ENCODE measurements around the gene TMEM41B.
"Not testable (repeated sequence)": the region's sequence is repeated elsewhere in the genome, so short reads cannot be mapped to it uniquely, and the experiment has no call there.

The TMEM41B gene

DNA sequence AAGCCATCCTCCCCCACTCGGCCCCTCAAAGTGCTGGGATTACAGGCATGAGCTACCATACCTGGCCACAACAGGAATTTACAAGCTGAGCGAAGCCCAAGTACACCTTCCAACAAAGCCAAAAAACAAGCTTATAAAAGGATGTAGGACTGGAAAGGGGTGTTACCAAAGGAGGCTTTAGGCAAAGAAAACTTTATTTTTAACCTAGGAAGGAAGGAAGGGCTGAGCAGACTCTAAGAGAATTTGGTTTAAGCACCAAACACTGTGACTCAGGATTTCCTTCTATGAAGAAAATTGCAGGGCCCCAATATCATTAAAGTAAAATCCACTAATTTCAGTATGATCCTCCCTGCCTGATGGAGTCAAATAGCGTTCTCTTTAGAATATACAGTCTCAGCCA, 61.3 kb downstream of the TMEM41B start:
- no peak overlapping the region for H3K4me3 ChIP-seq (ENCODE audit: control insufficient read depth, low read depth, low read length)
- DNase-seq (ENCODE audit: low read depth), result no peak
- TF ChIP-seq, protein P1, sequence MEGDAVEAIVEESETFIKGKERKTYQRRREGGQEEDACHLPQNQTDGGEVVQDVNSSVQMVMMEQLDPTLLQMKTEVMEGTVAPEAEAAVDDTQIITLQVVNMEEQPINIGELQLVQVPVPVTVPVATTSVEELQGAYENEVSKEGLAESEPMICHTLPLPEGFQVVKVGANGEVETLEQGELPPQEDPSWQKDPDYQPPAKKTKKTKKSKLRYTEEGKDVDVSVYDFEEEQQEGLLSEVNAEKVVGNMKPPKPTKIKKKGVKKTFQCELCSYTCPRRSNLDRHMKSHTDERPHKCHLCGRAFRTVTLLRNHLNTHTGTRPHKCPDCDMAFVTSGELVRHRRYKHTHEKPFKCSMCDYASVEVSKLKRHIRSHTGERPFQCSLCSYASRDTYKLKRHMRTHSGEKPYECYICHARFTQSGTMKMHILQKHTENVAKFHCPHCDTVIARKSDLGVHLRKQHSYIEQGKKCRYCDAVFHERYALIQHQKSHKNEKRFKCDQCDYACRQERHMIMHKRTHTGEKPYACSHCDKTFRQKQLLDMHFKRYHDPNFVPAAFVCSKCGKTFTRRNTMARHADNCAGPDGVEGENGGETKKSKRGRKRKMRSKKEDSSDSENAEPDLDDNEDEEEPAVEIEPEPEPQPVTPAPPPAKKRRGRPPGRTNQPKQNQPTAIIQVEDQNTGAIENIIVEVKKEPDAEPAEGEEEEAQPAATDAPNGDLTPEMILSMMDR (conservative IDR thresholded peaks at IDR 0.05; ENCODE audit: control insufficient read depth, insufficient read depth, low read depth, low read length), result no peak

DNA sequence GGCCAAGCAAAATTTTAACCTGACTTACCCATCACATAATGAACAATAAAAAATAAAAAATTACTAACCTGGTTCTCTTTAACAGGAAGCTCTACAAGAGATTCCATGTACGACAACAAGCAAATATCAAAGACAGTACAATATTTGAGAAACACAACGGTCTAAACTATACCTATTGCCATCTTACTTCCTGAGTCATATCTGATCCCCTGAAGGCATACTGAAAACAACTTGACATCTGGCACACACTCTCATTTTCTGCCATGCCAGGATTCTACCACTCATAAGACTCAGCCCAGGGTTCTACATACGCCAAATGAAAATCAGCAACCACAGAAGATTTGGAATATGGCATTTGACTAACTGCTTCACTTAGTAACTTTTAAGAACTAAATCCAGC, 63.1 kb downstream of the TMEM41B start:
- TF ChIP-seq, protein P1 (conservative IDR thresholded peaks at IDR 0.05; ENCODE audit: control insufficient read depth, insufficient read depth, low read depth, low read length), result no peak

DNA sequence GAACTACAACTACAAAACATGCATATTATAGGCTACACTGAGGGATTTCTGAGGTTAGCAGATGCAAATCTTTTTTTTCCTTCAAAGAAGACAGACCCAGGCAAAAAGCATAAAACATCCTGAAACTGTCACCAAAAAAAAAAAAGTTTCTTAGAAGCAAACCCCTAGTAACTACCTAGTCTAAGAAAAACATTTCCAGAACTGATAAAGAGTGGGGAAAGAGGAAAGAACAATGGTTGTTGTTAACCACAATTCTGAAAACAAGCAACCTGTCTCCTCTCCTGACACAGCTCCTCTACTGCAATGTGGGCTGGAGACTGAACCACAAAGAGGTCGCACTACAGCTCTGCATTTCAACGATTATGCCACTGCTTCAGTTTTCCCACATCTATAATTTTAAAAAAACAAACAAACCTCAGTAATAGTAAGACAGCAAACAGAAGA, 64.2 kb downstream of the TMEM41B start:
- TF ChIP-seq, protein P1 (conservative IDR thresholded peaks at IDR 0.05; ENCODE audit: control insufficient read depth, insufficient read depth, low read depth, low read length), result no peak
- no peak for DNase-seq (ENCODE audit: low read depth)
- H3K4me3 ChIP-seq (ENCODE audit: control insufficient read depth, low read depth, low read length), result no peak overlapping the region

More for the DNA sequence above, 63.1 kb downstream of the TMEM41B start:
- no peak overlapping the region for H3K4me3 ChIP-seq (ENCODE audit: control insufficient read depth, low read depth, low read length)
- no peak for DNase-seq (ENCODE audit: low read depth)

DNA sequence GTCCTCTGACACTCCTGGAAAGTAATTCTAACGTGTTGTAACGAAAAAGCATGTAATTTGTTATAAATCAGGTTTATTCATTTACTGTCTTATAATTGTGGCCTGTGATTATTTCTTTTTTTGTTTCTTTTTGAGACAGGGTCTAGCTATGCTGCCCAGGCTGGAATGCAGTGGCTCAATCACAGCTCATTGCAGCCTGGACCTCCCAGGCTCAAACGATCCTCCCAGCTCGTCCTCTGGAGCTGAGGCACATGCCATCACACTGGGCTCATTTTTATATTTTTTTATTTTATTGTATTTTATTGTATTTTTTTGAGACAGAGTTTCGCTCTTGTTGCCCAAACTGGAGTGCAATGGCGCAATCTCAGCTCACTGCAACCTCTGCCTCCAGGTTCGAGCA, 65.1 kb downstream of the TMEM41B start:
- TF ChIP-seq, protein P1 (conservative IDR thresholded peaks at IDR 0.05; ENCODE audit: control insufficient read depth, insufficient read depth, low read depth, low read length), result no peak
- DNase-seq (ENCODE audit: low read depth), result no peak
- no peak overlapping the region for H3K4me3 ChIP-seq (ENCODE audit: control insufficient read depth, low read depth, low read length)

DNA sequence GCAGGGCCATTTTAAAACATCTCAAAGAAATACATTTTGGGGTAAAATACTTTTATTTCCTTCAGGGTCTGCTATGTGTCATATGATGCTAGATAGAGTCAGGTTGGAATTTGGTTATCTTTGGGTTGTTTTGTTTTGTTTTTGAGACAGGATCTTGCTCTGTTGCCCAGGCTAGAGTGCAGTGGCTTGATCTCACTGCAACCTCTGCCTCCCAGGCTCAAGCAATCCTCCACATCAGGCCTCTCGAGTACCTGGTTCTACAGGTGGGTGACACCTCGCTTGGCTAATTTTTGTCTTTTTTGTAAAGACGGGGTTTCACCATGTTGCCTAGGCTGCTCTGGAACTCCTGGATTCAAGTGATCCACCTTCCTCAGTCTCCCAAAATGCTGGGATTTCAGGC, 66.5 kb downstream of the TMEM41B start:
- TF ChIP-seq, protein P1 (conservative IDR thresholded peaks at IDR 0.05; ENCODE audit: control insufficient read depth, insufficient read depth, low read depth, low read length), result no peak
- no peak for DNase-seq (ENCODE audit: low read depth)
- no peak overlapping the region for H3K4me3 ChIP-seq (ENCODE audit: control insufficient read depth, low read depth, low read length)

DNA sequence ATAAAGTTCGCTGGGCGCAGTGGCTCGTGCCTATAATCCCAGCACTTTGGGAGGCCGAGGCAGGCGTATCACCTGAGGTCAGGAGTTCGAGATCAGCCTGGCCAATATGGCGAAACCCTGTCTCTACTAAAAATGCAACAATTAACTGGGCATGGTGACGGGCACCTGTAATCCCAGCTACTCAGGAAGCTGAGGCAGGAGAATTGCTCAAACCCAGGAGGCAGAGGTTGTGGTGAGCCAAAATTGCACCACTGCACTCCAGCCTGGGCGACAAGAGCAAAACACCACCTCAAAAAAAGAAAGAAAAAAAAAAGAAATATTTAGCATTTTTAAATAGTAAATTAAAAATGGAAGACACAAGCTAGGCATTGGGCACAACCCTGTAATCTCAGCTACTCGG, 78.2 kb downstream of the TMEM41B start:
- H3K4me3 ChIP-seq (ENCODE audit: control insufficient read depth, low read depth, low read length); DNase-seq (ENCODE audit: low read depth): not testable (repeated sequence)

DNA sequence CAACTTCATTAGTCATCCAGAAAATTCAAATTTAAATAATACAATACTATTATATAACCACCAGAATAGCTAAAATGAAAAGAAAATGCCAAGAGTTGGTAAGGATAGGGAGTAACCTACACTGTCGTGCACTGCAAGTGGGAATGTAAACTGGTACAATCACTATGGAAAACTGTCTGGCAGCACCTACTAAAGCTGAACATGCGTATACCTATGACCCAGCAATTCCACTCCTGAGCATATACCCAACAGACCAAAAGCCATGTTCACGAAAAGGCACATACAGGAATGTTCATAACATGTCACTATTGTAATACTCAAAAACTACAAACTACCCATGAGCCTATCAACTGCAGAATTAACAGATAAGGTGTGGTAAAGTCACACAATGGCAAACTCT, 81.9 kb downstream of the TMEM41B start:
- TF ChIP-seq, protein P1 (conservative IDR thresholded peaks at IDR 0.05; ENCODE audit: control insufficient read depth, insufficient read depth, low read depth, low read length), result no peak
- no peak for DNase-seq (ENCODE audit: low read depth)
- H3K4me3 ChIP-seq (ENCODE audit: control insufficient read depth, low read depth, low read length), result no peak overlapping the region
